ENCODE data around the gene PTPRT. TPM values are rescaled to one million over a fixed set of nuclear protein-coding genes. Genes with fewer than 3 reads are reported as not detected.

Gene PTPRT
- total RNA-seq, 1 donor from 2014 or later, result not detected

DNA sequence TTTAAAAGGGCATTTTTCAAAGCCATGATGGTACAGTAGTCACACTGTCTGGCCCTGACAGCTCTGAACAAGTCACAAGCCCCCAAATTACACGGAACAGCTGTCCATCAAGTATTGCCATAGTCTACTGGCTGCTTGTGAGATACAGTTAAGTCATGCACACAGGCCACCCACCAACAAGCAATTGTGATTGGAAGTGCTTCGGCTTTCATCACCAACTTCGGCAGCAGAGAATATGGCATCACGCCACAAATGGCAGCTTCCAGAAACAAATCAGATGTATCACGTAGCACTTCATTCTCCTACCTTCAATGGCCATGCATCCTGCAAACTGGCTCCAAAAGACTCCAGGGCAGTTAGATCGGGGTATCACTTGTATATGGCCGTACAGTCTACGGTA lies 160.5 kb downstream of the PTPRT start:
- no peak for DNase-seq (ENCODE audit: extremely low read depth, low read depth, low spot score)

- DNase-seq (ENCODE audit: extremely low read depth, low read depth, low spot score), result no peak
Observed at GRCh38 chr20:43028470-43028869, 161.2 kb downstream of the PTPRT start.

DNA sequence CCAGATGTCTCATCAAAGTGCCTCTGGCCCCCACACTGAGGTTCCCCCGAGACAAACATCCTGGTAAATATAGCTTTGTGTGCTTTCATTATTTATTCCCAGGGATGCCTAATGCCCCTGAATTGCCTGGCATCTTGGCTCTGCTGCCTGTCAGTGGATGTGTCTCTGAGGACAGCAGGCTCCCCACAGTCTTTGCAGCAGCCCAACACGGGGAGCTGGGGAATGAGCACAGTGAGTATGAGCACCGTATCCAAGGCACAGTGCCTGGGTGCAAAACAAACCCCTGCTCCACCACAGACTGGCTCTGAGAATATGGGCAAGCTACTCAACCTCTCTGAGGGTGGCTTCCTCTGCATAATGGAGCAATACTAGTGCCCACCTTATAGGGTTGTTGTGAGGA lies 165.9 kb downstream of the PTPRT start:
- no peak for DNase-seq (ENCODE audit: extremely low read depth, low read depth, low spot score)

DNA sequence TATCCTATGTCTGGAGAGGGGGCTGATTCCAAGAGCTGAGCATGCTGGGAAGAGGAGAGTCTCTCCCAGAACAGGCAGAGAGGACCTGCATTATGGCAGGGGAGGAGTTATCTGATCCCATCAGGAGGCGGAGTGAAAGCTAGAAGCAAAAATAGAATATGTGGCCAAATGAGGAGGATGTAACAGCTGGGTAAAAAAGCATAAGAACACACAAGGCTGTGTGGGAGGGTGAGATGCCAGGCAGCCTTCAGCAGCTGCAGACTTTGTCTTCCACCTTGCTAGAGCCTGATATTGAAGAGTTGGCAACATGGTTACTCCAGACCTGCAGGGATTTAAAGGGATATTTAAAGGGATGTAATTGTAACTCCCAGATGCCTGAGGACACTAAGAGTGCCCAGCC lies 167.1 kb downstream of the PTPRT start:
- no peak for DNase-seq (ENCODE audit: extremely low read depth, low read depth, low spot score)

DNA sequence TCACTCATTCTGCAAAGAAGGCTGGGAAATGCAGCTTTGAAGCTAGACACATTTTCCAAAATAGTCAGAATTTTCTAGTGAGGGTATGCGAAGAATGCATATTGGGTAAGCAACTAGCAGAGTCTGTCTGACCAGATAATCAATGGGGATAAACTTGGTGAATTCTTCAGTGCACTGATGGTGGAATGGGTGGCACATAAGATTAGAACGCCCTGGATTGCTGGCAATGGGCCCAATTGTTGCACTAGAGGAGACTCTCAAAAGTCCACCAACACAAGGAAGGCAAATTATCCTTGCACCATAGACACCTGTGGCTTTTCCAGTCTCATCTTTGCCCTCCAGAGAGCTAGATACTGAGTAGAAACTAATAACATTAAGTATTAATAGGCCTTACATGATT lies 167.6 kb downstream of the PTPRT start:
- DNase-seq (ENCODE audit: extremely low read depth, low read depth, low spot score), result no peak

GRCh38 chr20:43017241-43018030 lies 172.3 kb downstream of the PTPRT start:
- DNase-seq (ENCODE audit: extremely low read depth, low read depth, low spot score), result no peak

GRCh38 chr20:43016257-43016656 lies 173.4 kb downstream of the PTPRT start:
- DNase-seq (ENCODE audit: extremely low read depth, low read depth, low spot score), result no peak

DNA sequence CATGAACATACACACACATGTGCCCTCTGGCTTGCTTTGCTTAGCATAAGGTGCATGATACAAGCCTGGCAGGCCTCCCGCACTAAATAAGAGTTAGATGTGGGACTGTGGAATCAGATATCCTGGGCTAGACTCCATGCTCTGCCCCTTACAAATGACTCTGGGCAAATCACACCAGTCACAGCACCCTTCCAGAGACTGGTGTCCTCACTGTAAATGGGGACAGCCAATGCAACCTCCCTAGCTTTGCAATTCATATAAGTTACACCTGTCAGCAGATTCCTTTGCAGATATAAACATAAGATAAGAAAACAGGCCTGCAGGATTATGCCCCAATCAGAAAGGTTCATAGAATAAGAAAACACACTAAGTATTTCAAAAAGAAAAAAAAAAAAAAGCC lies 174.1 kb downstream of the PTPRT start:
- DNase-seq (ENCODE audit: extremely low read depth, low read depth, low spot score), result no peak

DNA sequence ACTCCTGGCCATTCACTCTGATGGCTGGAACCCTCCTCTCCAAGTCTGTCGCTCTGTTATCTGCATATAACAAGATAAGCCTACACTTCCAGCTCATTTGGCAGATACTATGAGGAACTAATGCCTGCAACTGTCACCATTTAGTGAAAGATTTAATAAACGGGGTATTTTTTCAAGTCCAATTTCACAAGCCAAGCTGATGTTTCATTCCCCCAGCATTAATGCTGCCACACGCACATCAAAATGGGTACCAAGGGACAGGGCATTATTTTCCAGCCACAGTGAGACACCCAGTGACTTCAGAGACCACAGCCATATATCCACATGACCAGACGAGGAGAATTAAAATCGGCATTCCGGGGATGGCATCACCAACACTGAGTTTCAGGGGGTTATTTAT lies 175.5 kb downstream of the PTPRT start:
- DNase-seq (ENCODE audit: extremely low read depth, low read depth, low spot score), result no peak

DNA sequence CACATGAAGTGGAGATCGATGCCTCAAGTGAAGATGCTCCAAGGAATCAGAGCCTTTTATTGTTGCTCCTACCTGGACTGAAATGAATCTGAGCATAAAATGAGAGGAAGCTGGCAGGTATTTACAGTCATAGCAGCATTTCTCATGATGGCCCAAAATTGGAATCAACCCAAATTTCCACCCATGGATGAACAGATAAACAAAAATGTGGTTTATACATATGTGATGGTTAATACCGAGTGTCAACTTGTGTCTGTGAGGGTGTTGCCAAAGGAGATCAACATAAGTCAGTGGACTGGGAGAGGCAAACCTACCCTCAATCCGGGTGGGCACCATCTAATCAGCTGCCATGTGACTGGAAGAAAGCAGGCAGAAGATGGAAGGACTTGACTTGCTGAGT lies 178.2 kb downstream of the PTPRT start:
- no peak for DNase-seq (ENCODE audit: extremely low read depth, low read depth, low spot score)

DNA sequence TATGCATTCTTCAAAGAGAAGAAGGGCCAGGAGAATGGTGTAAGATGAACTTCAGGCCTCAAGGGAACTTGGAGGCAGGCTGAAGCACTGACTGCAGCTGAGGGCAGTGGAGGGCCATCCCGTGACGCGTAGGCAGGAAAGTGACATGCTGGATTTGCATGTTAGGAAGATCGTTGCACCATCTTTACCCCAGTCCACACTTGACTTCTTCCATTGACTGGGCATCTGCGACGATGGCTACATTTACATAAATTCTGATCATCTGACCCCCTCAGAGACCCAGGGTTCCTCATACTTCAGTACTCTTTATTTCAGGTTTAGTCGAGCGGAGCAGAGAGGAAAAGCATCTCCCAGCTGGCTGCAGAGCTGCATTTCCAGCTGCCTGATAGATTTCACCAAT lies 180.2 kb downstream of the PTPRT start:
- no peak for DNase-seq (ENCODE audit: extremely low read depth, low read depth, low spot score)

DNA sequence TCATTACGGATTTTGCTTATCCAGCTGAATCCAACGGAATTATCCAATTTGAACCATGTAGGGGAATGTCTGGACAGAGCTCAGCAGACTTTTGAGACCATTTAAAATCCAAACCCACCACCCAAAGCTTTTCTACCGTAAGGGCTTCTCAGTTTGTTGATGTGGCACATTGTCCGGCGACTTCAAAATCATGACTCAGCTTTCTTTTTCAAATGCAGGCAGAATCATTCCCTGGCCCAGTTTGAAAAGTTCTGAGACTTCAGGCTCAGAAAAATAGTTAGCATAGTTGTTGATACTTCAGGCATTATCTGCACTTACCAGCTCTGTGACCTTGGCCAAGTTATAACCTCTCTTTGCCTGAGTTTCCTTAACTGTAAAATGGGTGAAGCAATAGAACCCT lies 182.2 kb downstream of the PTPRT start:
- DNase-seq (ENCODE audit: extremely low read depth, low read depth, low spot score), result no peak

- no peak for DNase-seq (ENCODE audit: extremely low read depth, low read depth, low spot score)
Observed at GRCh38 chr20:43006651-43007375, 182.9 kb downstream of the PTPRT start.

DNA sequence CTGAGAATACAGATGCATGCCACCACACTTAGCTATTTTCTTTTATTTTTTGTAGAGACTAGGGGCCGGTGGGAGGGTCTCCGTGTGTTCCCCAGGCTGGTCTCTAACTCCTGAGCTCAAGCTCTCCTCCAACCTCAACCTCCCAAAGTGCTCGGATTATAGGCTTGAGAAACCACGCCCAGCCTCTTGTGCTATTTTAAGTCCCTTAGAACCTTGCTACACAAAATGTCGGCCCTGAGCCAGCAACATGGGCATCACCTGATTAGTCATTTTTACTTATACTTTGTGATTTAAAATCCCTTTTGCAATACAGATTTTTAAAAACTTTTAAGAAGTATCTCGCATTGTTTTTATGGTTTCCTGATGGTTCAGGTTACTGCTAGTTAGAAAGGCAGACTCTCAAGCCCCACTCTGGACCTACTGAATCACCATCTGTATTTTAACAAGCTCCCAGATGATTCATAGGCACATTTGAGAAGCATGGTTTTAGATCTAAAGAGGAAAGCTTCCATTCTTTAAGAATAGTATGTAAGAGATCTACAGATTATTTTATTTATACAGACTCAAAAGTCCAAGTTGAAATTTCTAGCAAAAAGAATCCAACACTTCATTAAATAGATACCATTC lies 186.3 kb downstream of the PTPRT start:
- DNase-seq (ENCODE audit: extremely low read depth, low read depth, low spot score), result no peak

GRCh38 chr20:42996141-42996540 lies 193.6 kb downstream of the PTPRT start:
- DNase-seq (ENCODE audit: extremely low read depth, low read depth, low spot score), result no peak

DNA sequence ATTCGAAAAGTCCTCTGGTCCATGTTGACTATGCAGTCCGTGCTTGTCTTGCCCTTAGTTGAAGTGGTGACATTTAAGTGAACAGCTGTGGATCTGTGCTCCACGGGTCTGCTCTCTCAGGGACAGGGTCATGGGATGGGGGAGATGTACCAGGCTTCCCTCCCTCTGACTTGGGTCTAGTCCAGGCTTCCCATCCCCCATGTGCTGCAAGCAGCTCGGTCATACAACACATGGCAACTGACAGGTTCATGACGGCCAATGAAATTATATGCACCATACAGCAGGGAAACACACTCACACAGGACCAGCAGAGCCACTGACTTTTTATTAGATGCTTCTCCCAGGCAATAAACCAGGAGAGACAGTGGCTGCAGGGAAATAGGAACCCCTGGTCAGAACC lies 201.4 kb downstream of the PTPRT start:
- no peak for DNase-seq (ENCODE audit: extremely low read depth, low read depth, low spot score)

DNA sequence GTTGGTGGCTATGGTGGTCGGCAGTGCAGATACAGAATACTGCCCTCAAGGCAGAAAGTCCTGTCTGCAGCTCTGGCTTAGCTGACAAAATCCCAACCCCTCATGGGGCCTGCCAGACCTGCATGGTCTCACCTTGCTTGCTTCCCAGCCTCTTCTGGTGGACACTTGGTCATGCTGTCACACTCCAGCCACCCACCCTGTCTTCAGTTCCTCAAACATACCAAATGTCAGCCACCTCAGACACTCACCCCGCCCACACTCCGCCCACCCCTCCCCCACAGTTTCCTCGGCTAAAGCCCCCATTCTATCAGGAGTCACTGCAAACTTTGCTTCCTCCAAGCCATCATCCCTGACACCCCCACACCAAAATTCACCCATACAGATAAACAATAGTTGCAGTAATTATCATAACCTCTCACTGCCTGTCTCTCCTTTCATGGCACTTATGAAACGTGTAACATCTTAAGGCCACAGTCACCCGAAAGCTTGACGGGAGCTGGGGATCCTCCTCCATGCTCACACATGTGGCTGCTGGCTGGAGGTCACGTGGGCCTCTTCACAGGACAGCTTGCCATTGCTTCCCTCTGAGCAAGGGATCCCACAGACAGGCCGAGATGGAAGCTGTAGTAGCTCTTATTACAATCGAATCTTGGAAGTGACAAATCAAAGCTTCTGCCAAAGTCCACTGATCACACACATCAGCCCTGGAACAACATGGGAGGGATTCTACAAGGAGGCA lies 202.2 kb downstream of the PTPRT start:
- no peak for DNase-seq (ENCODE audit: extremely low read depth, low read depth, low spot score)

DNA sequence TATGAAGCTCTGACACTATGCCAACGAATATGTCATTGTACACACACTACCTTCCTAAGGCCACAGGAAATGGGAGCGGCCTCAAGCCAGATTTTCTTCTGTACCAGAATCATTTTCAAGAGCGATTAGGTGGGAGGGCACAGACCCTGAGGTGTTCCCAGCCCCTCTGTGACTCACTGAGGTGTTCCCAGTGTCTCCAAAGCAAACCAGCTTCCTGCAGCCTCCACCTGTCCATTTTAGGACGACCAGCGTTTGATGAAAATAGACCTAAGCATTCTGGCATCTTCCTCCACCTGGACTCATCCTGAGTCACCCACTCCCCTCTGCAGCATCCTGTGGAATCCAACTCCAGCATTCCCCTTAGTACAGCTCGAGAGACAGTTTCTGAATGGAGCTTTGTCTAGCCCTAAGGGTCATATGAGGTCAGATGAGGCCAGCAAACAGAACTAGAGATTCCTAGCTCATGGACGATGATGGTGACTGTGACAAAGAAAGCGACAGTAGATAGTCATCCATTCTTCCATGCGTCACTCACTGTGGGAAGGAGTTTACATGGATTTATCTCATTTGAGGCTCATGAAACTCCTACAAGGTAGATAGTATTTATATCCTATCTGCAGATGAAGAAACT lies 203.4 kb downstream of the PTPRT start:
- no peak for DNase-seq (ENCODE audit: extremely low read depth, low read depth, low spot score)

DNA sequence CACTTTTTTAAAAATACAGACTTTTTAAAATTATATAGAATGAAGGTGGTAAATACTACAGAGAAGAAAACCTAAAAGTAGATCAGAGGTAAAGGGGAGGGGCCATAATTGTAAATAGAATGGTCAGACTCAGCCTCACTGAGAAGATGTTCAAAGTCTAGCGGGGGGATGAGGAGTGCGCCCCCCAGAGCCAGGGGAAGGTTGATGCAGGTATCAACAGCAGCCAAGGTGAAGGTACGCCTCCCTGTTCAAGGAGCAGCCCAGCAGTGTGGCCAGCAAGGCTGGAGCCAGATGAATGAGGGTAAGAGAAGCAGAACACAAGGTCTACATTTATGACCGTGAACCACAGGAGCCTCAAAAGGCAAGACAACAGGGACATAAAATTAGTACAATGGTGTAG lies 204.1 kb downstream of the PTPRT start:
- DNase-seq (ENCODE audit: extremely low read depth, low read depth, low spot score), result no peak

- no peak for DNase-seq (ENCODE audit: extremely low read depth, low read depth, low spot score)
Observed at GRCh38 chr20:42982218-42982617, 207.5 kb downstream of the PTPRT start.

DNA sequence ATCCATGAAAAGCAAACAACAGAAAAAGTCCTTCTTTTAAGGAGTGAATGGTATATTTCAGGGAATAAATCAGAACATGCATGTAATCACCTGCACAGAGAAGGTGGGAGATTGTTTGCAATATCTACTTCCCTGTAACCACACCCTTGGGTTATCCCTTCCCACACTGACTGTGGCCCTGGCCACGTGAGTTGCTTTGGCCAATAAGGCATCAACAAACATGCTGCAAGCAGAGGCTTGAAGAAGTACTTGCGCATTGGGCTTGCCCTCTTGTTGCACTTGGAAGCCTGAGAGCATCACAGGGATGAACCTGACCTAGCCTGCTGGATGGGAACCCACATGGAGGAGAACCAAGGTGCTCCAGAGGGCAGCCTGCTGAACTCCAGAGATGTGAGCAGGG lies 208.5 kb downstream of the PTPRT start:
- DNase-seq (ENCODE audit: extremely low read depth, low read depth, low spot score), result no peak

Data from glomerular endothelial cell (primary cell).